GM23338 (cell line): ENCODE data around the gene RHEX. TPM values are rescaled to one million over a fixed set of nuclear protein-coding genes. Genes with fewer than 3 reads are reported as not detected.

Source experiments
- ATAC-seq: fragments of 200-7000 bp; cut with Tn5 transposase; 3 replicates; pipeline ENCODE4 v1.9.1; 2020
- DNase-seq: peaks from one replicate; pipeline ENCODE4 v3.0.0-alpha.2; 2015; ENCODE audit warnings: low spot score
- H2AFZ ChIP-seq: fragments of 200-600 bp; sonication (generic); 2 replicates; pipeline ENCODE4 v1.8.0; 2016; ENCODE audit warnings: antibody characterized with exemption, mild to moderate bottlenecking, moderate library complexity
- H3F3A ChIP-seq: fragments of 200-600 bp; sonication (generic); replicated peaks from 2 replicates; pipeline ENCODE4 v1.8.0; 2017; ENCODE audit warnings: antibody characterized with exemption, mixed run types, low read depth
- H3K27ac ChIP-seq: fragments of 200-600 bp; sonication (generic); 2 replicates; pipeline ENCODE4 v1.6.1; 2016; ENCODE audit warnings: low read depth
- H3K27me3 ChIP-seq: fragments of 200-600 bp; sonication (generic); 2 replicates; pipeline ENCODE4 v1.8.0; 2016; ENCODE audit warnings: mild to moderate bottlenecking, mixed run types, moderate library complexity; ENCODE audit not compliant: insufficient read depth
- H3K36me3 ChIP-seq: fragments of 200-600 bp; sonication (generic); 2 replicates; pipeline ENCODE4 v1.8.0; 2016; ENCODE audit warnings: mild to moderate bottlenecking; ENCODE audit not compliant: insufficient read depth
- H3K4me1 ChIP-seq: fragments of 200-600 bp; sonication (generic); 2 replicates; pipeline ENCODE4 v1.8.0; 2016; ENCODE audit warnings: mild to moderate bottlenecking, moderate library complexity; ENCODE audit not compliant: insufficient read depth
- H3K4me2 ChIP-seq: fragments of 200-600 bp; sonication (generic); 2 replicates; pipeline ENCODE4 v1.7.1; 2017; ENCODE audit warnings: mixed run types
- H3K4me3 ChIP-seq: fragments of 200-600 bp; sonication (generic); 2 replicates; pipeline ENCODE4 v1.6.1; 2016; ENCODE audit warnings: mixed run types
- H3K79me2 ChIP-seq: fragments of 200-600 bp; sonication (generic); replicated peaks from 2 replicates; pipeline ENCODE4 v1.8.0; 2017; ENCODE audit warnings: mild to moderate bottlenecking; ENCODE audit not compliant: insufficient read depth
- H3K9me2 ChIP-seq: fragments of 200-600 bp; sonication (generic); 2 replicates; pipeline ENCODE4 v1.8.0; 2017; ENCODE audit not compliant: insufficient read depth
- H4K20me1 ChIP-seq: fragments of 200-600 bp; sonication (generic); replicated peaks from 2 replicates; pipeline ENCODE4 v1.8.0; 2017; ENCODE audit warnings: mild to moderate bottlenecking; ENCODE audit not compliant: insufficient read depth
- H3K27ac Mint-ChIP-seq: 2 replicates; pipeline ENCODE4 v1.8.0; 2020; ENCODE audit warnings: inconsistent platforms, mild to moderate bottlenecking, moderate library complexity, mixed read lengths
- H3K27me3 Mint-ChIP-seq: 3 replicates; pipeline ENCODE4 v1.8.0; 2022; ENCODE audit warnings: low read depth, mild to moderate bottlenecking, moderate library complexity, mixed read lengths, inconsistent platforms; ENCODE audit not compliant: insufficient read depth, poor library complexity
- H3K36me3 Mint-ChIP-seq: 3 replicates; pipeline ENCODE4 v1.8.0; 2021; ENCODE audit warnings: low read depth, mild to moderate bottlenecking, inconsistent platforms, moderate library complexity, mixed read lengths
- H3K4me1 Mint-ChIP-seq: 3 replicates; pipeline ENCODE4 v1.8.0; 2020; ENCODE audit warnings: mild to moderate bottlenecking, inconsistent platforms, mixed read lengths
- H3K4me3 Mint-ChIP-seq: 3 replicates; pipeline ENCODE4 v1.8.0; 2021; ENCODE audit warnings: moderate library complexity, mild to moderate bottlenecking, inconsistent platforms, mixed read lengths
- H3K9me3 Mint-ChIP-seq: 3 replicates; pipeline ENCODE4 v1.8.0; 2020; ENCODE audit warnings: moderate library complexity, mild to moderate bottlenecking, inconsistent platforms, mixed read lengths
- CTCF ChIP-seq, 2 experiments: fragments of 200-600 bp in 1 of 2; sonication (generic) in 1 of 2; conservative IDR thresholded peaks; 2 replicates each; pipeline versions ENCODE4 v1.5.1 to v1.6.1; 2016 to 2017; ENCODE audit warnings: antibody characterized with exemption in 2 of 2, low read depth in 2 of 2, mild to moderate bottlenecking in 2 of 2, moderate library complexity in 1 of 2
- EZH2 ChIP-seq: fragments of 200-600 bp; sonication (generic); IDR thresholded peaks from one replicate; pipeline ENCODE4 v1.8.0; 2017; ENCODE audit warnings: antibody characterized with exemption, mild to moderate bottlenecking, low read depth; ENCODE audit not compliant: unreplicated experiment
- EZH2phosphoT487 ChIP-seq: fragments of 200-600 bp; sonication (generic); IDR thresholded peaks from one replicate; pipeline ENCODE4 v1.8.1; 2018; ENCODE audit warnings: antibody characterized with exemption; ENCODE audit not compliant: unreplicated experiment
- NANOG ChIP-seq: IDR thresholded peaks from 2 replicates; pipeline ENCODE4 v1.6.1; 2016; ENCODE audit warnings: antibody characterized with exemption, borderline replicate concordance
- ZNF114 ChIP-seq: fragments of 250-450 bp; sonication (Bioruptor Pico); IDR thresholded peaks from 2 replicates; pipeline ENCODE4 v1.5.0; 2020; ENCODE audit warnings: mild to moderate bottlenecking, moderate library complexity
- ZNF331 ChIP-seq: fragments of 250-450 bp; sonication (Bioruptor Pico); IDR thresholded peaks from 2 replicates; pipeline ENCODE4 v1.5.0; 2020; ENCODE audit warnings: low read depth, mild to moderate bottlenecking, moderate library complexity
- polyA plus RNA-seq: library from polyadenylated mRNA; unstranded; fragments of >200 nt; fragmentation: Nextera tagmentation; extraction: Ambion mirVana; gene quantifications from 2 replicates; pipeline ENCODE4 v1.2.1, GENCODE V29; 2016
- total RNA-seq: library from RNA; depleted of rRNA; stranded (reverse); fragments of >200 nt; shearing (Covaris generic); gene quantifications from 2 replicates; pipeline ENCODE4 v1.2.3, GENCODE V29; 2014
- TF ChIP-seq, protein P1 (sequence below): IDR thresholded peaks from one replicate; pipeline ENCODE4 v1.6.1; 2018; ENCODE audit warnings: antibody characterized with exemption; ENCODE audit not compliant: unreplicated experiment
- TF ChIP-seq, protein P2 (sequence below): IDR thresholded peaks from 2 replicates; pipeline ENCODE4 v1.6.1; 2016; ENCODE audit warnings: antibody characterized with exemption

Gene RHEX
- total and polyA plus RNA-seq, 2 experiments from 2014 or later: not detected

- no peak for TF ChIP-seq ZNF114 (CRISPR knock-in tag)
- TF ChIP-seq EZH2phosphoT487: no peak
- no peak for TF ChIP-seq CTCF (conservative IDR thresholded peaks at IDR 0.05; ENCODE audit: low read depth in 2 of 2)
- no peak for TF ChIP-seq ZNF331
- TF ChIP-seq EZH2: no peak
- no peak for TF ChIP-seq NANOG
- TF ChIP-seq, protein P1, sequence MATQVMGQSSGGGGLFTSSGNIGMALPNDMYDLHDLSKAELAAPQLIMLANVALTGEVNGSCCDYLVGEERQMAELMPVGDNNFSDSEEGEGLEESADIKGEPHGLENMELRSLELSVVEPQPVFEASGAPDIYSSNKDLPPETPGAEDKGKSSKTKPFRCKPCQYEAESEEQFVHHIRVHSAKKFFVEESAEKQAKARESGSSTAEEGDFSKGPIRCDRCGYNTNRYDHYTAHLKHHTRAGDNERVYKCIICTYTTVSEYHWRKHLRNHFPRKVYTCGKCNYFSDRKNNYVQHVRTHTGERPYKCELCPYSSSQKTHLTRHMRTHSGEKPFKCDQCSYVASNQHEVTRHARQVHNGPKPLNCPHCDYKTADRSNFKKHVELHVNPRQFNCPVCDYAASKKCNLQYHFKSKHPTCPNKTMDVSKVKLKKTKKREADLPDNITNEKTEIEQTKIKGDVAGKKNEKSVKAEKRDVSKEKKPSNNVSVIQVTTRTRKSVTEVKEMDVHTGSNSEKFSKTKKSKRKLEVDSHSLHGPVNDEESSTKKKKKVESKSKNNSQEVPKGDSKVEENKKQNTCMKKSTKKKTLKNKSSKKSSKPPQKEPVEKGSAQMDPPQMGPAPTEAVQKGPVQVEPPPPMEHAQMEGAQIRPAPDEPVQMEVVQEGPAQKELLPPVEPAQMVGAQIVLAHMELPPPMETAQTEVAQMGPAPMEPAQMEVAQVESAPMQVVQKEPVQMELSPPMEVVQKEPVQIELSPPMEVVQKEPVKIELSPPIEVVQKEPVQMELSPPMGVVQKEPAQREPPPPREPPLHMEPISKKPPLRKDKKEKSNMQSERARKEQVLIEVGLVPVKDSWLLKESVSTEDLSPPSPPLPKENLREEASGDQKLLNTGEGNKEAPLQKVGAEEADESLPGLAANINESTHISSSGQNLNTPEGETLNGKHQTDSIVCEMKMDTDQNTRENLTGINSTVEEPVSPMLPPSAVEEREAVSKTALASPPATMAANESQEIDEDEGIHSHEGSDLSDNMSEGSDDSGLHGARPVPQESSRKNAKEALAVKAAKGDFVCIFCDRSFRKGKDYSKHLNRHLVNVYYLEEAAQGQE: no peak
Observed at GRCh38 chr1:206100226-206100815, 47.3 kb downstream of the RHEX start (continued).

- no peaks in the 10 kb centered on the region for H3K9me2 ChIP-seq
- no peaks in the 10 kb centered on the region for H3K79me2 ChIP-seq
- H3K4me3 ChIP-seq: no peak overlapping the region
- ATAC-seq: peak; percentile 42
- H3K27ac Mint-ChIP-seq: no peak overlapping the region
- H3K4me3 Mint-ChIP-seq: no peak overlapping the region
- no peak overlapping the region for H3K27ac ChIP-seq
- no peaks in the 10 kb centered on the region for H3K36me3 ChIP-seq
- H4K20me1 ChIP-seq: no peaks in the 10 kb centered on the region
- no peaks in the 10 kb centered on the region for H3K27me3 ChIP-seq
- H3K36me3 Mint-ChIP-seq: no peaks in the 10 kb centered on the region
- no peaks in the 10 kb centered on the region for H3K4me1 ChIP-seq
- H3K27me3 Mint-ChIP-seq: no peaks in the 10 kb centered on the region
- TF ChIP-seq, protein P2, sequence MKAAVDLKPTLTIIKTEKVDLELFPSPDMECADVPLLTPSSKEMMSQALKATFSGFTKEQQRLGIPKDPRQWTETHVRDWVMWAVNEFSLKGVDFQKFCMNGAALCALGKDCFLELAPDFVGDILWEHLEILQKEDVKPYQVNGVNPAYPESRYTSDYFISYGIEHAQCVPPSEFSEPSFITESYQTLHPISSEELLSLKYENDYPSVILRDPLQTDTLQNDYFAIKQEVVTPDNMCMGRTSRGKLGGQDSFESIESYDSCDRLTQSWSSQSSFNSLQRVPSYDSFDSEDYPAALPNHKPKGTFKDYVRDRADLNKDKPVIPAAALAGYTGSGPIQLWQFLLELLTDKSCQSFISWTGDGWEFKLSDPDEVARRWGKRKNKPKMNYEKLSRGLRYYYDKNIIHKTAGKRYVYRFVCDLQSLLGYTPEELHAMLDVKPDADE: no peak
- 0 out of 4 replicates have a peak, but pooled peaks of 1 of the 2 experiments have one; percentile 24 for TF ChIP-seq CTCF (conservative IDR thresholded peaks at IDR 0.05; ENCODE audit: low read depth in 2 of 2)
- no peaks in the 10 kb centered on the region for H3K9me3 Mint-ChIP-seq
- H3F3A ChIP-seq: no peaks in the 10 kb centered on the region
- no peak overlapping the region for H3K4me2 ChIP-seq
- no peak overlapping the region for H2AFZ ChIP-seq
- H3K4me1 Mint-ChIP-seq: no peaks in the 10 kb centered on the region
- no peak for DNase-seq
Observed at GRCh38 chr1:206101351-206102045, 48.5 kb downstream of the RHEX start.
